Upper lobe of left lung (tissue), 6 donors: ENCODE results near the gene GALR3. TPM values are rescaled to one million over a fixed set of nuclear protein-coding genes. Genes with fewer than 3 reads are reported as not detected.

ENCODE experiments used
- ATAC-seq, 2 donors: fragments of 200-7000 bp; cut with Tn5 transposase; one replicate each; pipeline ENCODE4 v1.9.1; 2022; ENCODE audit warnings: mild to moderate bottlenecking in 2 of 2, moderate library complexity in 2 of 2; ENCODE audit not compliant: low FRiP score in 2 of 2
- DNase-seq, 2 donors: peaks; one replicate each; pipeline ENCODE4 v3.0.0-alpha.2; 2019 to 2020
- H3K27ac ChIP-seq, 4 donors: fragments of 200-600 bp; sonication (generic); one replicate each; pipeline ENCODE4 v1.5.1; 2016 to 2019
- H3K27me3 ChIP-seq, 4 donors: fragments of 200-600 bp; sonication (generic); one replicate each; pipeline ENCODE4 v1.5.1; 2017 to 2019
- H3K36me3 ChIP-seq, 4 donors: fragments of 200-600 bp; sonication (generic); one replicate each; pipeline ENCODE4 v1.5.1; 2016 to 2019
- H3K4me1 ChIP-seq, 4 donors: fragments of 200-600 bp; sonication (generic); one replicate each; pipeline ENCODE4 v1.5.1; 2018 to 2019
- H3K4me3 ChIP-seq, 4 donors: fragments of 200-600 bp; sonication (generic); one replicate each; pipeline ENCODE4 v1.5.1; 2017 to 2019; ENCODE audit warnings: mild to moderate bottlenecking in 2 of 4, moderate library complexity in 1 of 4
- H3K9me3 ChIP-seq, 4 donors: fragments of 200-600 bp; sonication (generic); one replicate each; pipeline ENCODE4 v1.5.1; 2018 to 2019
- EP300 ChIP-seq, 4 donors: sonication (generic); formaldehyde crosslinking; IDR thresholded peaks; one replicate each; pipeline ENCODE4 v1.5.1; 2017; ENCODE audit warnings: antibody characterized with exemption in 4 of 4, control low read depth in 2 of 4
- POLR2A ChIP-seq, 4 donors: fragments of 450-650 bp; IDR thresholded peaks; one replicate each; pipeline ENCODE4 v1.5.1; 2016 to 2017; ENCODE audit warnings: antibody characterized with exemption in 4 of 4, mild to moderate bottlenecking in 2 of 4
- POLR2AphosphoS5 ChIP-seq, 2 donors: sonication (generic); formaldehyde crosslinking; IDR thresholded peaks; one replicate each; pipeline ENCODE4 v1.5.1; 2017; ENCODE audit warnings: antibody characterized with exemption in 2 of 2
- WGBS, 2 donors: methylation state at CpG; one replicate each; pipeline ENCODE4 v1.1.5; 2017 to 2018; 5-methylcytosine and 5-hydroxymethylcytosine counted together
- total RNA-seq, 6 donors: library from RNA; depleted of rRNA in 4 of 6; stranded (reverse); fragments of >200 nt in 4 of 6; gene quantifications; one replicate each; pipeline versions ENCODE4 v1.1.0 to v1.2.1, GENCODE V29; 2016 to 2021
- TF ChIP-seq, protein P1 (sequence below), 6 experiments: fragments of 450-650 bp in 4 of 6; fragments of 200-600 bp in 2 of 6; sonication (generic) in 2 of 6; IDR thresholded peaks; one replicate each; pipeline ENCODE4 v1.5.1; 2016 to 2019; ENCODE audit warnings: antibody characterized with exemption in 6 of 6
- donor health status: DM: no; HTN: no; CAD: no; lungs with moderate emphysema.
- donor health status: DM: no; HTN: yes; CAD: no; lungs with severe emphysema.

Gene GALR3
- total RNA-seq, 6 donors from 2014 or later: not detected

DNA sequence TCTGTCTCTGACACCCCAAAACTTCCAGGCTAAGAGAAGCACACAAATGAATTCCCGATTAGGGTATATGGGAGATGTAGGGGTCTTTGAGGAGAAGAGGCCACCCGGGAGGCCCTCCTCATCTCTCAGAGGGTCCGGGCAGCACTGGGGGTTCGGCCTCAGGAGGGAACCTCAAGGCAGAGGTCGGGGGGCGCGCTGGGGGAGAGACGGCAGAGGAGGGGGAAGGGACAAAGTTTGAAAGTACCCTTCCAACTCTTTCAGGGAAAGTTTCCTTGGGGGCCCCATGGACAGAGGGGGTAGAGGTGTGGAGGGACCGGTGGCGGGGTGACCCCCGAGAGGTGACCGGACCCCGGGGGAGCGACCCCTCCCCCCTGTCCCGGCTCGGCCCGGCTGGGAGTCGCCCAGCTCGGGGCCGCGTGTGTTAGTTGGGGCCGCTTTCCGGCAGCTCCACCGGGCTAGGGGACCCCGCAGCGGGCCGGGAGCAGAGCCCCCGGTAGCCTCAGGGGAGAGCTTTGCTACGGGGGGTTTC is 18.8 kb upstream of the GALR3 start:
- no peak for ATAC-seq
- no peak for TF ChIP-seq POLR2A (IDR thresholded peaks at IDR 0.05)
- no peak for TF ChIP-seq EP300 (IDR thresholded peaks at IDR 0.05)
- TF ChIP-seq, protein P1, sequence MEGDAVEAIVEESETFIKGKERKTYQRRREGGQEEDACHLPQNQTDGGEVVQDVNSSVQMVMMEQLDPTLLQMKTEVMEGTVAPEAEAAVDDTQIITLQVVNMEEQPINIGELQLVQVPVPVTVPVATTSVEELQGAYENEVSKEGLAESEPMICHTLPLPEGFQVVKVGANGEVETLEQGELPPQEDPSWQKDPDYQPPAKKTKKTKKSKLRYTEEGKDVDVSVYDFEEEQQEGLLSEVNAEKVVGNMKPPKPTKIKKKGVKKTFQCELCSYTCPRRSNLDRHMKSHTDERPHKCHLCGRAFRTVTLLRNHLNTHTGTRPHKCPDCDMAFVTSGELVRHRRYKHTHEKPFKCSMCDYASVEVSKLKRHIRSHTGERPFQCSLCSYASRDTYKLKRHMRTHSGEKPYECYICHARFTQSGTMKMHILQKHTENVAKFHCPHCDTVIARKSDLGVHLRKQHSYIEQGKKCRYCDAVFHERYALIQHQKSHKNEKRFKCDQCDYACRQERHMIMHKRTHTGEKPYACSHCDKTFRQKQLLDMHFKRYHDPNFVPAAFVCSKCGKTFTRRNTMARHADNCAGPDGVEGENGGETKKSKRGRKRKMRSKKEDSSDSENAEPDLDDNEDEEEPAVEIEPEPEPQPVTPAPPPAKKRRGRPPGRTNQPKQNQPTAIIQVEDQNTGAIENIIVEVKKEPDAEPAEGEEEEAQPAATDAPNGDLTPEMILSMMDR (IDR thresholded peaks at IDR 0.05): no peak
- no peak for TF ChIP-seq POLR2AphosphoS5 (IDR thresholded peaks at IDR 0.05)
- Histone ChIP-seq H3K36me3 (no peaks in the 10 kb centered on the region), H3K27me3 (no peaks in the 10 kb centered on the region), H3K4me3 (peak overlapping the region; percentile 4 to 66 (median 54)), H3K9me3 (no peaks in the 10 kb centered on the region), H3K4me1 (peaks cover 37 to 67% (median 49%) of the 10 kb centered on the region in 4 donors), H3K27ac (peak overlapping the region; percentile 88 to 95 (median 90))
- peak in 1 of 2 donors; percentile 86 for DNase-seq
- 8 to 16% methylated on average over 9 to 28 of the region's 29 CpGs for WGBS, 2 donors

DNA sequence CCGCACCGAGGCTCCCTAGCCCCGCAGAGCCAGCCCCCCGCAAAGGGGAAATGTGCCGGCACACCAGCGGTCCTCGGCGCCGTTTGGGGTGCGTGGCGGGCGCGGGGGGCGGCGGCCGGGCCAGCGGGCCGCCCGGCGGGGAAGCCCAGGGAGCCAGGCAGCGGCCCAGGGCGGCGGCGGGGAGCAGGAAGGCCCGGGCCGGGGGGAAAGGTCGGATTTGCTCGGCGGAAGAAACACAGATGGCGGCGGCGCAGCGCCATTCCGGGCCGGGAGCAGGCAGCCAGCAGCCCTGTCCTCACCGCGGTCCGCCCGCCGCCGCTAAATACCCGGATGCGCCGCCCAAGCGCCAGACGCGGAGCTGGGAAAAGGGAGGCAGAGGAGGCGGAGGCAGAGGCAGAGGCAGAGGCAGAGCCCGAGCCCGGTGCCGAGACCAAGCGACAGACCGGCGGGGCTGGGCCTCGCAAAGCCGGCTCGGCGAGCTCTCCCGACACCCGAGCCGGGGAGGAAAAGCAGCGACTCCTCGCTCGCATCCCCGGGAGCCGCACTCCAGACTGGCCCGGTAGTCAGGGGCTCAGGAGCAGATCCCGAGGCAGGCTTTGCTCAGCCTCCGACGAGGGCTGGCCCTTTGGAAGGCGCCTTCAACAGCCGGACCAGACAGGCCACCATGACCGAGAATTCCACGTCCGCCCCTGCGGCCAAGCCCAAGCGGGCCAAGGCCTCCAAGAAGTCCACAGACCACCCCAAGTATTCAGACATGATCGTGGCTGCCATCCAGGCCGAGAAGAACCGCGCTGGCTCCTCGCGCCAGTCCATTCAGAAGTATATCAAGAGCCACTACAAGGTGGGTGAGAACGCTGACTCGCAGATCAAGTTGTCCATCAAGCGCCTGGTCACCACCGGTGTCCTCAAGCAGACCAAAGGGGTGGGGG is 18.0 kb upstream of the GALR3 start:
- 19 to 28% methylated on average over 6 to 17 of the region's 87 CpGs for WGBS, 2 donors
- Histone ChIP-seq H3K4me3 (peak overlapping the region; percentile 47 to 66 (median 54)), H3K9me3 (no peaks in the 10 kb centered on the region), H3K27ac (peak overlapping the region; percentile 88 to 95 (median 90)), H3K27me3 (no peaks in the 10 kb centered on the region), H3K36me3 (no peaks in the 10 kb centered on the region), H3K4me1 (peaks cover 37 to 67% (median 49%) of the 10 kb centered on the region in 4 donors)
- peak; percentile 83 to 84 for ATAC-seq
- peak in 3 of 4 donors; percentile 74 to 89 (median 85) for TF ChIP-seq POLR2A (IDR thresholded peaks at IDR 0.05)
- TF ChIP-seq POLR2AphosphoS5 (IDR thresholded peaks at IDR 0.05): peak; percentile 84 to 98
- peak in 1 of 4 donors; percentile 72 for TF ChIP-seq EP300 (IDR thresholded peaks at IDR 0.05)
- TF ChIP-seq, protein P1 (IDR thresholded peaks at IDR 0.05): peak in 1 of 6 experiments; percentile 32
- peak; percentile 85 to 99 for DNase-seq

DNA sequence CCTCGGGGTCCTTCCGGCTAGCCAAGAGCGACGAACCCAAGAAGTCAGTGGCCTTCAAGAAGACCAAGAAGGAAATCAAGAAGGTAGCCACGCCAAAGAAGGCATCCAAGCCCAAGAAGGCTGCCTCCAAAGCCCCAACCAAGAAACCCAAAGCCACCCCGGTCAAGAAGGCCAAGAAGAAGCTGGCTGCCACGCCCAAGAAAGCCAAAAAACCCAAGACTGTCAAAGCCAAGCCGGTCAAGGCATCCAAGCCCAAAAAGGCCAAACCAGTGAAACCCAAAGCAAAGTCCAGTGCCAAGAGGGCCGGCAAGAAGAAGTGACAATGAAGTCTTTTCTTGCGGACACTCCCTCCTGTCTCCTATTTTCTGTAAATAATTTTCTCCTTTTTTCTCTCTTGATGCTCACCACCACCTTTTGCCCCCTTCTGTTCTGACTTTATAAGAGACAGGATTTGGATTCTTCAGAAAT is 17.3 kb upstream of the GALR3 start:
- 33 to 38% methylated on average over 10 of the region's 10 CpGs for WGBS, 2 donors
- peak overlapping the region; percentile 47 to 66 (median 54) for H3K4me3 ChIP-seq
- no peaks in the 10 kb centered on the region for H3K36me3 ChIP-seq
- no peaks in the 10 kb centered on the region for H3K9me3 ChIP-seq
- H3K4me1 ChIP-seq: peaks cover 37 to 67% (median 49%) of the 10 kb centered on the region in 4 donors
- ATAC-seq (no peak), DNase-seq (no peak)
- peak overlapping the region; percentile 88 to 95 (median 90) for H3K27ac ChIP-seq
- TF ChIP-seq POLR2A (IDR thresholded peaks at IDR 0.05) (no peak), POLR2AphosphoS5 (IDR thresholded peaks at IDR 0.05) (no peak), EP300 (IDR thresholded peaks at IDR 0.05) (no peak)
- TF ChIP-seq, protein P1 (IDR thresholded peaks at IDR 0.05): no peak
- no peaks in the 10 kb centered on the region for H3K27me3 ChIP-seq

DNA sequence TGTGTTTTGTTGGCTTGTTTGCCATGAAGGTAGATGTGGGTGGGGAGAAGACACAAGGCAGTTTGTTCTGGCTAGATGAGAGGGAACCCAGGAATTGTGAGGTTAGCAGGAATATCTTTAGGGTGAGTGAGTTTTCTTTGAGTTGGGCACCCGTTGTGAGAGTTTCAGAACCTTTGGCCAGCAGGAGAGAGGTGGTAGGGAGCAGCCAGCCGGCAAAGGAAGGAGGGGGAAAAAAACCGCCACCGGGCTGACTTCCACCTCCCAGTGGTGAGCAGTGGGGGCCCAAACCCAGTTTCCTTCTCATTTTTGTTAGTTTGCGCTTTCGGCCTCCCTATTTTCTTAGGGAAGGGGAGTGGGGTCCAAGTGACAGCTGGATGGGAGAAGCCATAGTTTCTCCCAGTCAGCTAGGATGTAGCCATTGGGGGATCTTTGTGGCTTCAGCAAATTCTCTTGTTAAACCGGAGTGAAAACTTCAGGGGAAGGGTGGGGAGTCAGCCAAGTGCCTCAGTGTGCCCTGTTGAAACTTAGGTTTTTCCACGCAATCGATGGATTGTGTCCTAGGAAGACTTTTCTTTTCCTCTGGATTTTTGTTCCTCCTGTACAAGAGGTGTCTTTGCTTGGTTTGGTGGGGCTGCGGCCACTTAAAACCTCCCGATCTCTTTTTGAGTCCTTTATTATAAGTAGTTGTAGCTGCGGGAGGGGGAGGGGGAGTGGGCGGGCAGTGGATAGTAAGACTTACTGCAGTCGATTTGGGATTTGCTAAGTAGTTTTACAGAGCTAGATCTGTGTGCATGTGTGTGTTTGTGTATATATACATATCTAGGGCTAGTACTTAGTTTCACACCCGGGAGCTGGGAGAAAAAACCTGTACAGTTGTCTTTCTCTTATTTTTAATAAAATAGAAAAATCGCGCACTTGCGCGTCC is 16.5 kb upstream of the GALR3 start:
- WGBS, 2 donors: 2 to 4% methylated on average over 19 of the region's 19 CpGs
- peak in 1 of 2 donors; percentile 60 for DNase-seq
- TF ChIP-seq, protein P1 (IDR thresholded peaks at IDR 0.05): no peak
- TF ChIP-seq POLR2A (IDR thresholded peaks at IDR 0.05) (no peak), EP300 (IDR thresholded peaks at IDR 0.05) (no peak), POLR2AphosphoS5 (IDR thresholded peaks at IDR 0.05) (no peak)
- Histone ChIP-seq H3K4me1 (peaks cover 37 to 67% (median 49%) of the 10 kb centered on the region in 4 donors), H3K9me3 (no peaks in the 10 kb centered on the region), H3K36me3 (no peaks in the 10 kb centered on the region), H3K4me3 (peak overlapping the region; percentile 26 to 66 (median 54)), H3K27ac (peak overlapping the region; percentile 39 to 95 (median 90)), H3K27me3 (no peaks in the 10 kb centered on the region)
- no peak for ATAC-seq
